ENCODE data around the gene EYS.

Gene EYS

GRCh38 chr6:65546894-65547293 is 160.1 kb downstream of the EYS start:
- peak; percentile 14 for DNase-seq (ENCODE audit: low read depth)
- no peak overlapping the region for H3K4me3 ChIP-seq (ENCODE audit: low read depth, low read length)
- TF ChIP-seq POLR2A (IDR thresholded peaks at IDR 0.05; ENCODE audit: extremely low read depth, insufficient read length): no peak
- TF ChIP-seq MYC (IDR thresholded peaks at IDR 0.05; ENCODE audit: low read depth, low read length): no peak
- TF ChIP-seq MAX (IDR thresholded peaks at IDR 0.05; ENCODE audit: low read depth, low read length): no peak
- no peak for TF ChIP-seq CTCF (IDR thresholded peaks at IDR 0.05; ENCODE audit: low read depth, low read length)

- H3K4me3 ChIP-seq (ENCODE audit: low read depth, low read length): no peak overlapping the region
- peak; percentile 22 for DNase-seq (ENCODE audit: low read depth)
- TF ChIP-seq MYC (IDR thresholded peaks at IDR 0.05; ENCODE audit: low read depth, low read length) (no peak), CTCF (IDR thresholded peaks at IDR 0.05; ENCODE audit: low read depth, low read length) (no peak), MAX (IDR thresholded peaks at IDR 0.05; ENCODE audit: low read depth, low read length) (no peak), POLR2A (IDR thresholded peaks at IDR 0.05; ENCODE audit: extremely low read depth, insufficient read length) (no peak)
Observed at GRCh38 chr6:65545920-65546319, 161.1 kb downstream of the EYS start.

GRCh38 chr6:65538644-65539043 is 168.4 kb downstream of the EYS start:
- no peak for DNase-seq (ENCODE audit: low read depth)
- TF ChIP-seq POLR2A (IDR thresholded peaks at IDR 0.05; ENCODE audit: extremely low read depth, insufficient read length): no peak
- no peak for TF ChIP-seq MYC (IDR thresholded peaks at IDR 0.05; ENCODE audit: low read depth, low read length)
- no peak for TF ChIP-seq MAX (IDR thresholded peaks at IDR 0.05; ENCODE audit: low read depth, low read length)
- TF ChIP-seq CTCF (IDR thresholded peaks at IDR 0.05; ENCODE audit: low read depth, low read length): no peak
- H3K4me3 ChIP-seq (ENCODE audit: low read depth, low read length): no peak overlapping the region

- H3K4me3 ChIP-seq (ENCODE audit: low read depth, low read length): no peak overlapping the region
- no peak for DNase-seq (ENCODE audit: low read depth)
- TF ChIP-seq MYC (IDR thresholded peaks at IDR 0.05; ENCODE audit: low read depth, low read length) (no peak), CTCF (IDR thresholded peaks at IDR 0.05; ENCODE audit: low read depth, low read length) (no peak), MAX (IDR thresholded peaks at IDR 0.05; ENCODE audit: low read depth, low read length) (no peak), POLR2A (IDR thresholded peaks at IDR 0.05; ENCODE audit: extremely low read depth, insufficient read length) (no peak)
Observed at GRCh38 chr6:65537600-65537999, 169.4 kb downstream of the EYS start.

GRCh38 chr6:65531533-65531932 is 175.5 kb downstream of the EYS start:
- DNase-seq (ENCODE audit: low read depth): no peak
- no peak for TF ChIP-seq MYC (IDR thresholded peaks at IDR 0.05; ENCODE audit: low read depth, low read length)

GRCh38 chr6:65524232-65524631 is 182.8 kb downstream of the EYS start:
- DNase-seq (ENCODE audit: low read depth): no peak
- TF ChIP-seq POLR2A (IDR thresholded peaks at IDR 0.05; ENCODE audit: extremely low read depth, insufficient read length) (no peak), MAX (IDR thresholded peaks at IDR 0.05; ENCODE audit: low read depth, low read length) (no peak), MYC (IDR thresholded peaks at IDR 0.05; ENCODE audit: low read depth, low read length) (no peak), CTCF (IDR thresholded peaks at IDR 0.05; ENCODE audit: low read depth, low read length) (no peak)
- H3K4me3 ChIP-seq (ENCODE audit: low read depth, low read length): no peak overlapping the region

More at GRCh38 chr6:65531533-65531932, 175.5 kb downstream of the EYS start:
- H3K4me3 ChIP-seq (ENCODE audit: low read depth, low read length): no peak overlapping the region
